Measurements from ENCODE around the gene HSD17B10. TPM values are rescaled to one million over a fixed set of nuclear protein-coding genes. Genes with fewer than 3 reads are reported as not detected.
"Not testable (repeated sequence)": the region's sequence is repeated elsewhere in the genome, so short reads cannot be mapped to it uniquely, and the experiment has no call there.

Gene HSD17B10
- polyA plus RNA-seq, 10 donors = 54.5 to 70.5 (median 61.3) TPM

- no peak for DNase-seq
Observed at GRCh38 chrX:53438832-53439230, 4.7 kb upstream of the HSD17B10 start.

- no peak for DNase-seq
Observed at GRCh38 chrX:53438174-53438831, 4.1 kb upstream of the HSD17B10 start.

GRCh38 chrX:53437206-53437605 lies 3.0 kb upstream of the HSD17B10 start:
- no peak for DNase-seq

- peak; percentile 23 to 54 (median 47) for DNase-seq
Observed at GRCh38 chrX:53435997-53436396, 1.8 kb upstream of the HSD17B10 start.

GRCh38 chrX:53430231-53430630 lies 3.9 kb downstream of the HSD17B10 start:
- DNase-seq = no peak

- no peak for DNase-seq
Observed at GRCh38 chrX:53429755-53430154, 4.4 kb downstream of the HSD17B10 start.

GRCh38 chrX:53422861-53423306 lies 11.3 kb downstream of the HSD17B10 start, which contains the start of gene RIBC1:
Gene RIBC1 (plus strand): TSS chrX:53422873. CDS start chrX:53426277, 3,404 bp downstream.
- DNase-seq = no peak

- DNase-seq = peak; percentile 94 to 99 (median 98)
Observed at GRCh38 chrX:53422086-53422860, 11.9 kb downstream of the HSD17B10 start, which contains the start of gene SMC1A. Gene SMC1A (minus strand): TSS chrX:53422654. CDS start chrX:53422600, 54 bp downstream.

GRCh38 chrX:53421772-53422085 lies 12.4 kb downstream of the HSD17B10 start:
- DNase-seq = no peak

- no peak for DNase-seq
Observed at GRCh38 chrX:53421125-53421524, 13.0 kb downstream of the HSD17B10 start.

GRCh38 chrX:53420351-53420750 lies 13.8 kb downstream of the HSD17B10 start:
- not testable (repeated sequence) for DNase-seq

- DNase-seq = no peak
Observed at GRCh38 chrX:53412446-53412845, 21.7 kb downstream of the HSD17B10 start.

- DNase-seq = no peak
Observed at GRCh38 chrX:53403535-53403934, 30.6 kb downstream of the HSD17B10 start.

- no peak for DNase-seq
Observed at GRCh38 chrX:53398216-53398615, 36.0 kb downstream of the HSD17B10 start.

- no peak for DNase-seq
Observed at GRCh38 chrX:53395605-53396298, 38.4 kb downstream of the HSD17B10 start.

- DNase-seq = peak in 1 of 3 donors; percentile 15
Observed at GRCh38 chrX:53383376-53384076, 50.6 kb downstream of the HSD17B10 start.

Other genes starting within 250 kb of the HSD17B10 start
- 10 to 100 TPM; 31.5 to 60.3 (median 39.8) TPM for gene KDM5C, start 209.2 kb downstream of the HSD17B10 start, polyA plus RNA-seq (ENCODE audit: insufficient read length in 10 of 10)
- gene IQSEC2, start 152.8 kb downstream of the HSD17B10 start, polyA plus RNA-seq (ENCODE audit: insufficient read length in 10 of 10) = 10 to 100 TPM in 9 of 10 donors, 1 to 10 TPM in 1; 8.2 to 22.4 (median 18.1) TPM
- gene SMC1A, start 11.7 kb downstream of the HSD17B10 start, polyA plus RNA-seq (ENCODE audit: insufficient read length in 10 of 10) = 10 to 100 TPM; 38.6 to 83.7 (median 52.6) TPM
- 1 to 10 TPM in 1 of 10 donors, under 1 TPM in 8, not detected in 1; 0.46 to 1.1 (median 0.74) TPM for gene RIBC1, start 11.5 kb downstream of the HSD17B10 start, polyA plus RNA-seq (ENCODE audit: insufficient read length in 10 of 10)

Data from muscle of back (tissue), 11 donors.